Ureter (tissue), 1 donor: ENCODE results near the gene SLC39A5. TPM values are rescaled to one million over a fixed set of nuclear protein-coding genes. Genes with fewer than 3 reads are reported as not detected.
"Not testable (repeated sequence)": the region's sequence is repeated elsewhere in the genome, so short reads cannot be mapped to it uniquely, and the experiment has no call there.

Source experiments
- DNase-seq: peaks from one replicate; pipeline ENCODE4 v3.0.0-alpha.2; 2020; ENCODE audit warnings: low spot score
- total RNA-seq: library from RNA; stranded (reverse); gene quantifications from one replicate; pipeline ENCODE4 v1.2.4, GENCODE V29; 2023
- donor health status: DM: yes; HTN: yes; CAD: no.

The SLC39A5 gene
- 0.57 TPM for total RNA-seq

- no peak for DNase-seq
These were observed at the start of gene SLC39A5 for GRCh38 chr12:56229916-56230431. Gene SLC39A5 (plus strand): TSS chr12:56230051. CDS start chr12:56231275, 1,224 bp downstream.

- DNase-seq, result no peak
These were observed 42.9 kb upstream of the SLC39A5 start for GRCh38 chr12:56186957-56187356.

GRCh38 chr12:56188131-56188777, 41.6 kb upstream of the SLC39A5 start:
- no peak for DNase-seq

- no peak for DNase-seq
These were observed 41.1 kb upstream of the SLC39A5 start for GRCh38 chr12:56188778-56189098.

GRCh38 chr12:56189099-56189917, 40.5 kb upstream of the SLC39A5 start, which contains the start of gene SMARCC2:
Gene SMARCC2 (minus strand): TSS chr12:56189483. CDS start chr12:56189461, 22 bp downstream.
- peak; percentile 90 for DNase-seq

- peak; percentile 92 for DNase-seq
These were observed 39.7 kb upstream of the SLC39A5 start for GRCh38 chr12:56189918-56190694.

GRCh38 chr12:56190695-56191155, 39.1 kb upstream of the SLC39A5 start:
- DNase-seq, result no peak

- DNase-seq, result no peak
These were observed 37.3 kb upstream of the SLC39A5 start for GRCh38 chr12:56192582-56192981.

- peak; percentile 85 for DNase-seq
These were observed 36.7 kb upstream of the SLC39A5 start for GRCh38 chr12:56193025-56193578.

- not testable (repeated sequence) for DNase-seq
These were observed 32.9 kb upstream of the SLC39A5 start for GRCh38 chr12:56196818-56197550.

GRCh38 chr12:56197921-56198635, 31.8 kb upstream of the SLC39A5 start:
- no peak for DNase-seq

- no peak for DNase-seq
These were observed 31.0 kb upstream of the SLC39A5 start for GRCh38 chr12:56198836-56199235.

- DNase-seq, result no peak
These were observed 27.5 kb upstream of the SLC39A5 start for GRCh38 chr12:56202366-56202765.

GRCh38 chr12:56202838-56203237, 27.0 kb upstream of the SLC39A5 start:
- no peak for DNase-seq

- no peak for DNase-seq
These were observed 25.6 kb upstream of the SLC39A5 start for GRCh38 chr12:56204275-56204674.

- no peak for DNase-seq
These were observed 24.4 kb upstream of the SLC39A5 start for GRCh38 chr12:56205445-56205844.

GRCh38 chr12:56206452-56207166, 23.2 kb upstream of the SLC39A5 start:
- DNase-seq, result no peak

GRCh38 chr12:56208006-56208405, 21.8 kb upstream of the SLC39A5 start:
- no peak for DNase-seq

GRCh38 chr12:56212361-56212760, 17.5 kb upstream of the SLC39A5 start:
- DNase-seq, result no peak

- DNase-seq, result no peak
These were observed 16.0 kb upstream of the SLC39A5 start for GRCh38 chr12:56213878-56214277.
